ENCODE data around the gene LIN37.

DNA sequence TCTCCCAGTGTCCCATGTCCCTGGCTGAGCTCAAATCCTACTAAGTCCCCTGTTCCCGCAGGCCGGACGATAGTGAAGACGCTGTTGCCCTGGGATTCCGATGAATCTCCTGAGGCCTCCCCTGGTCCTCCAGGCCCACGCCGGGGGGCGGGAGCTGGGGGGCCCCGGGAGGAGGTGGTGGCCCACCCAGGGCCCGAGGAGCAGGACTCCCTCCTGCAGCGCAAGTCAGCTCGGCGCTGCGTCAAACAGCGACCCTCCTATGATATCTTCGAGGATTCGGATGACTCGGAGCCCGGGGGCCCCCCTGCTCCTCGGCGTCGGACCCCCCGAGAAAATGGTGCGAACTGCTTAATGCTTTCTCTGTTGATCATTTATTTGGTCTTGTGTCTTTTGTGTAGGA lies 24.7 kb upstream of the LIN37 start:
- no peak for TF ChIP-seq POLR2AphosphoS5 (IDR thresholded peaks at IDR 0.05; ENCODE audit: low read depth, low read length)
- TF ChIP-seq FOXP2 (optimal IDR thresholded peaks at IDR 0.05; ENCODE audit: borderline replicate concordance, extremely low read depth, extremely low read length, insufficient read depth) = no peak
